NCI-H2107 treated with DMSO at 0.1 percent for 48 hours (cell line): ENCODE data around the gene LAPTM5.
"Not testable (repeated sequence)": the region's sequence is repeated elsewhere in the genome, so short reads cannot be mapped to it uniquely, and the experiment has no call there.

Experiments used
- DNase-seq: peaks from one replicate; lab custom pipeline; 2025; ENCODE audit not compliant: unreplicated experiment; lab: John Stamatoyannopoulos, UW

Gene LAPTM5, protein sequence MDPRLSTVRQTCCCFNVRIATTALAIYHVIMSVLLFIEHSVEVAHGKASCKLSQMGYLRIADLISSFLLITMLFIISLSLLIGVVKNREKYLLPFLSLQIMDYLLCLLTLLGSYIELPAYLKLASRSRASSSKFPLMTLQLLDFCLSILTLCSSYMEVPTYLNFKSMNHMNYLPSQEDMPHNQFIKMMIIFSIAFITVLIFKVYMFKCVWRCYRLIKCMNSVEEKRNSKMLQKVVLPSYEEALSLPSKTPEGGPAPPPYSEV

DNA sequence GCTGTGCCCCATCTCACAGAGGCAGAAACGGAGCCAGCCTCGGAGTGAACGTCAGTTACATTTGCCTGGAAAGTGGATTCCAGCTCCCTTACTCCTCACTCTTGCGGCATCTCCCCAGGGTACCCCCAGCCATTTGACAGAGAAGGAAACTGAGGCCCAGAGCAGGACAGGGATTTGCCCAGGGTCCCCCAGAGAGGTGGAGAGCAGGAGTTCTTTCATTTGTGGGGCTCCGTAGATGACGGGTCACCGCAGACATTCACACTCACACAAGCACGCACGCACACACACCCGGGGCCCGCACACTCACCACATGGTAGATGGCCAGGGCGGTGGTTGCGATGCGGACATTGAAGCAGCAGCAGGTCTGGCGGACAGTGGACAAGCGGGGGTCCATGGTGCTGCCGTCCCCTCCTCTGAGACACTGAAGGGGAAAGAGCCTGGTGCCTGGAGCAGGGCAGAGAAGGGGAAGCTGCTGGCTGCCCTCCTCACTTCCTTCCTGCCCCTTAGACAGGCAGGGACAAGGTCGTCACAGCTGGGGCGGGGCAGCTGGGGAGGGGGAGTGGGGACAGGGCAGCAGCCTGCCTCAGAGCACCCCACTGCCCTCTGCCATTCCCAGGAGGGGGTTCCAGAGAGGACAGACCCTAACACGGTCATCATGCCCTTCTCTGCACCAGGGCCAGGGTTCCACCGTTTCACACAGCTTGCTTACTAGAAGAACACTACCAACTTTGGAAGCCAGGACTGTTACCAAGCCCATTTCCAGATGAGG, at the start of gene LAPTM5:
TSS of gene LAPTM5 (minus strand) at position 423 of the 769 bp plus-strand sequence. CDS start at position 394, 29 bp downstream.
- DNase-seq = no peak

DNA sequence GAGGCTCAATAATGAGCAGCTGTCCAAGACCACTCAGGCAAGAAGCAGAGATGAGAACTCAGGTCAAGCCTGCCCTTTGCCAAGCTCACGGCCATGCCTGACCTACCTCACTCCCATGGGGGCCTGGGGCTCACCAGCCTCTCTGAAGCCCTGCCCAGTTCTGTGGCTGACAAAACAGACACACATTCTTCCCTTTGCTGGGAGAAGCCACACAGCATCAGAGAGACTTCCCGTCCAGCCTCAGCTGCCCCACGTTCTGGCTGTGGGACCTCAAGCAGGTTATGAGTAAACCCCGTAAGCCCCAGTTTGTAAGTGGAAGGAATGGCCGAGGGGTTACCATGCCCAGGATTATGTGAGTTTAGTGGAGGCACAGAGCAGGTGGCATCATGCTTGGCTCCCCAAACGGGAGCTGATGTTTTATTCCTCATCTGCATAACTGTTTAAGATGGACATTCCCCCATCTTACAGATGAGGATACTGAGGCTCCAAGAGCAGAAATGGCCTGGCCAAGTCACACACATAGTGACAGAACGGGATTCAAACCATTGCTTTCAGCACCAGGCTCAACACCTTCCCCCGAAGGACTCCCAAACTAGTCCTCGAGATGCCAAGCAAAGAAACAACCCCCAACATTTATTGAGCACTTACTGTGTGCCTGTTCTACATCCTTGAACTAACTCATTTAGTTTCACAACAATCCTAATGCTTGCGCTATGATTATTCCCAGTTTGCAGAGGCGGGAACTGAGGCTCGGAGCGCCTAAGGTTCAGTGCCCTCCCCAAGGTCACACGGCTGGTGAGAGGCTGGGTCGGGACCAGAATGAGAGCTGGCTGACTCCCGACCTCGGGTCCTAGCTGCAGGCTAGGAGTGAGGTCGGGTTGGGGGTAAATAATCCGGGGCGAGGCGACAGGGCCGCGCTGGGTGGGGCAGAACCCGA, 49.1 kb upstream of the LAPTM5 start:
- no peak for DNase-seq

DNA sequence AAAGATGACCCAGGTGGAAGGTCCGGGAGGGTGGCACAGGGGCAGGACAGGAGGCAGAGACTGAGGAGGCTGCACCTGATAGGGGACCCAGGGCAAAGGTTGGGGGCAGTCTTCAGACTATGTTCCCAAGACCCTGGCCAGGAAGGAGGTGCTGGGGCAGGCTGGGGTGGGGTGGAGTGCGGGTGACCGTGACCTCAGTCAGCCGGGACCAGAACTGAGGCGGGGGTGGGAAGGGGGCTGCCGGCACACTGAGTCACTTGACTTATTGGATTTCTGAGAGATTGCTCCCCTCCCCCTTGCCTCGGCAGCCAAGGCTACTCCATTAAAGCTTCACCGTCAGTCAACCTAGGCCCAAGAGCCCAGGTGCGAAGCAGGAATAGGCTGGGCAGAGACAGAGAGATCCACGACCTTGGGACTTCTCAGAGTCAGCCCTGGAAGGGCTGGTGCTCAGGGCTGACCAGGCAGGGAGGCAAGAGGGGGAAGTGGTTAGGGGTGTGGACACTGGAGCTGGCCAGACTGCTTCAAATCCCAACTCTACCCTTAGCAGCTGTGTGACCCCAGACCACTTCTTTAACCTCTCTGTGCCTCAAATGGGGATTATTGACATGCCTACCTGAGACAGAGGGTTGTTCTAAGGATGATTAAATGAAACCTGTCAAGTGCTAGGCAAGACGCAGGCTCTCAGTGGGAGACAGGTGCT, 47.9 kb upstream of the LAPTM5 start:
- DNase-seq = no peak

DNA sequence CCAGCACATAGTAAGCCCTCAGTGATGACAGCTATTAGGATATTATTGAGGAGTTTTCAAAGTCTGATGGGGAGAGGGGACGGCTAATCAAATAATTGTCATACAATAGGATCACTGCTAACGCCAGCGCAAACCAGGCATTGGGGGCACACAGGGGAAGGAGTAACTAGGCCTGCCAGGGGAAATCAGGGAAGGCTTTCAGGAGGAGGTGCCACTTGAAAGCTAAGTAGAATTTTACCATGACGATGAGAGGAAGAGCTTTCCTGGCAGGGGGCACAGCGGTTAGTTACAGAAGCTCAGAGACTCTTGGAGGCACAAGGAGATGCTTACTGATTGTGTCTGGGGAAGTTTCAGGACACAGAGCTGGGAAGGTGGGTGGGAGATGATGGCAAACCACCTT, 47.2 kb upstream of the LAPTM5 start:
- DNase-seq = no peak

DNA sequence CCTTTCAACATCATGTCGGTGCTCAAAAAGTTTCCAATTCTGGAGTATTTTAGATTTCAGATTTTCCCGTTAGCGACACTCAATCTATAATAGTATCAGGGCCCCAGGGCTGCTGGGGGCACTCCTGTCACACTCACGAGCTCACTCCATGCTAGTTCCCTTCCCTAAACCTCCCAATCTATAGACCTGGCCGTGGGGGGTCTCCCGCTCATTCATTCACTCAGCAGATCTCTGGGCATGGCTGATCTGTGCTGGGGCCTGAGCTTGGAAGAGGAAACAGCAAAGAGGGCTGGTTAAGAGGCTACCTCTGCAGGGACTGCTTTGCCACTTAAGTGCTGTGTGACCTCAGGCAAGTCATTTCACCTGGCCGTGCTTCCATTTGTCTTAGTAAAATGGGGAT, 46.8 kb upstream of the LAPTM5 start:
- DNase-seq = no peak

DNA sequence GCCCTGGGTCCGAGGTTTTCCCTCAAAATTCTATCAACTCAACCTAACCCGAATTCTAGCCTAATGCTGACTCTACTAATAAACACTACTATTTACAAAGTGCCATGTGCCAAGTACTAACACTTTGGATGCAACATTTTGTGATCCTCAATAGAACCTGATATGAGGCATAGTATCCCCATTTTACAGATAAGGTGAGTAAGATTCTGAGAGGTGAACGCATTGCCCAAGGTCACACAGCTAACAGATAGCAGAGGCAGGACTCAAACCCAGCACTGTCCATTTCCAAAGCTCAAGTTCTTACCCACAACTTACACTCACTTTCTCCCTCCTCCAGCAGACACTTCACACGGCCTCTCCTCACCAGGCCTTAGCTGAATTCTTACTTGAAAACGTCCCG, 46.0 kb upstream of the LAPTM5 start:
- no peak for DNase-seq

DNA sequence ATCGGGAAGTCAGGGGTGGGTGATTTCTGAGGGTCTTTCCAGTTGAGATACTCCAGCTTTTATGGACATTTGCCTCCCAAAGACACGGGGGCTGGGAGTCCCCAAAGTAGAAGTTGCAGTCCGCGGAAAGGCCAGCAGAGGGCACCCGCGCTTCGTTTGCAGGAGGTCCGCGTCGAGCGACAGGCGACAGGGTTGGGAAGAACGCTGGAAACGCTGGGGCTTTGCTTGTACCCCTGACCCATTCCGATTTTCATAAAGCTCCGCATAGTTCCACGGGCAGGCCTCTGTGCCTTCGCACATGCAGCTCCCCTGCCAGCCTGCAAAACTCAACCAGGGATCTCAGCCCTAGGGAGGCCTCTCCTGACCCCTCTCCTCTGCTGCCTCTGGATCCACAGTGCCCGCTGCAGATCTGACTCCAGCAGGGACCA, 44.2 kb upstream of the LAPTM5 start:
- peak; percentile 52 for DNase-seq

DNA sequence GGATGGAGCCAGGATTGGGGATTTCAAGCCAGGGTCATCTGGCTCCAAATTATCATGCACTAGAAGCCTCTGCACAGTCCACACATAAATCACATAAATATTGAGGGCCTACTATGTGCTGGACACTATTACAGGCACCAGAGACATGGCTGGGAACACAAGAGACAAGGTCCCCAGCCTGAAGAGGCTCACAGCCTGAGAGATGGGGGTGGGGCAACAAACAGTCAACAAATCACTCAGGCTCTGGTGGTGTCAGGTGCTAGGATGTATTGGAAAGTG, 41.6 kb upstream of the LAPTM5 start:
- no peak for DNase-seq

DNA sequence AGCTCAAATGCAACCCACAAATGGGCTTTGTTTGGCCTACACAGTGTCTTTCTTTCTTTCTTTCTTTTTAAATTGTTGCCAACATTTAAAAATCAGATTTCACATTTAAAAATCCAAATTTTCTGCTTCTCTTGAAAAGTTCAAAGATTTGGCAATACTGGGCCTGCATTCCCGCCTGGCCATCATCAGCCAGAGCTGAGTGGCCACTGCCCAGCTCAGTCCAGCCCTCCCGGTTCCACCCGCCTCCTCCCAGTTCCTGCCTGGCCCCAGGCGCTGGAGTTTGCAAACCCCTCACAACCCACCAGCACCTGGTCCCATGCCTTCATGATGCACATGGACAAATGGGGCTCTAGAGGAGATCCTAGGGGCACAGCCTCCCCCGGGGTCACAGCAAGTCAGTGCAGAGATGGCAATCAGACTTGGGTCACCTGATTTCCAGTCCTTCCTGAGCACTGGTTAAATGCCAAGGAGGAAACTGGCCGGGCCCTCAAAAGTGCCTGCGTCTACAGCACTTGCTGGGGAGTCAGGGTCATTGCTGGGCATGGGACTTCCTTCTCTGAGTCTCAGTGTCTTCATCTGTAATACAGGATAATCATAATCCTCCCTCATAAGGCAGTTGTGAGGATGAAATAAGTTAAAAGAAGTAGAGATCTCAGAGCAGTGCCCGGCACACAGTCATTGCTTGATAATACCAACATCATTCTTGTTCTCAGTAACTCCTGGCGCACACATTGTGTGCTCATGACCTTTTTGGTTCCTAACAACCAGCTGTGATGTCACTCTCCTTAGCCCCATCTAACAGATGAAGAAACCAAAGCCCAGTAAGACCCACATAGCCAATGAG, 41.0 kb upstream of the LAPTM5 start:
- no peak for DNase-seq

DNA sequence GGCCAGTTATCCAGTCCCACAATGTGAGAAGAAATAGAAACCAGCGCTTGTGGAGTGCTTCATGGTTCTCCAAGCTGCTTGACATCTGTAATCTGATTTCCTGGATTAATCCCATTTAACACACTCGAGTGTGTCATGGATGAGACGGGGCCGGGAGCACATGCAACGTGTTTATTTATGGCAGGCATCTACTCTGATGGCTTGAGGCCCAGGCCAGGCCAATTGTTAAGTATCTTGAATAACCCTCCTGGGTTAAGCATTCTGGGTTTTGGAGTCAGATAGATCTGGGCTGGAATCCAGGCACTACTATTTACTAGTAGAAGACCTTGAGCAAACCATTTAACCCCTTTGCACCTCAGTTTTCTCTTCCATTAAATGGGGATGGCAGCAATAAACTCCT, 37.5 kb upstream of the LAPTM5 start:
- DNase-seq = no peak

DNA sequence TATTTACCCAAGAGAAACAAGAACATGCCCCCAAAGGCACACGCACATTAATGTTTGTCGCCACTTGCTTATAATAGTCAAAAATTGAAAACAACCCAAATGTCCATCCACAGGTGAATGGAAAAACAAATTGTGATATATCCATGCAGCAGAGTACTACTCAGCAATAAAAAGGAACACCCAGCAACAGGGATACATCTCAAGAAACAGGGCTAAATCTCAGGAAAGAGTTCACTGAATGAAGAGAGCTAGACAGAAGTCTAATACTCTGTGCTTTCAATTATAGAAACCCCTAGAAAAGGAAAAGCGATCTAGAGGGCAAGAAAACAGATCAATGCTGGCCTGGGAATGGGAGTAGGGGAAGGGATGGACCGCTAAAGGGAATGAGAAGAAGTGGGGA, 36.7 kb upstream of the LAPTM5 start:
- no peak for DNase-seq

DNA sequence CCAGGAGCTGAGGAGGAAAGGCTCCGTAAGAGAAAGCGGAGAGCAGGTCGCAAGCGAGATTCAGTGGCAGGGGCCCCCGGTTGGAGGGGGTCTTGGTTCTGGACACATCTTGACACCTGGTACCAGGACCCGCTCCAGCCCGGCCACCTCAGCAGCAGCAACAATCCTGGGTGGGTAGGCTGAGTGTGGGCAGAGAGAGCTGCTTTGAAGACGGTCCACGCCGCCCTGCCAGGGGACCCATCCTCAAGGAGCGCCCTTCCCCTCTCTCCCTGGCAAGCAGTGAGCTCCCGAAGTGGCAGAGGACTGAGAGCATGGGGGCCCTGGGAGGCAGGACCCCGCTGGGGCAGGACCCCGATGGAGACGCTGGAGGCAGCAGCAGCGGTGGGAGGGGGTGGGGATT, 35.6 kb upstream of the LAPTM5 start:
- no peak for DNase-seq

DNA sequence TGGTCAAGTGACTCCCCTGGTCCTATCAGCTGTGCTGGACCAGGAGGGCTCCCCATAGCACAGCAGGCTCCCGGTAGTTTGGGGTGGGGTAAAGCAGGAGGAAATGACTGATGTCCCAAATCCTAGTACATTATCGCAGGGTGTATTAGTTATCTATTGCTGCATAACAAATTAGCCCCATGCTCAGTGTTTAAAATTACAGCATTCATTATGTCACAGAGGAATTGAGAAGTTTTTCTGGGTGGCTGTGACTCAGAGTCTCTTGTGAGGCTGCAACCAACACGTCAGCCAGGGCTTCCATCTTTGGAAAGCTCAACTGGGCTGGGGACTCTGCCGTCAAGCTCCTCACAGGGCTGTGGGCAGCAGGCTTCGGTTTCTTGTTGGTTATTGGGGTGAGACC, 34.3 kb upstream of the LAPTM5 start:
- no peak for DNase-seq

DNA sequence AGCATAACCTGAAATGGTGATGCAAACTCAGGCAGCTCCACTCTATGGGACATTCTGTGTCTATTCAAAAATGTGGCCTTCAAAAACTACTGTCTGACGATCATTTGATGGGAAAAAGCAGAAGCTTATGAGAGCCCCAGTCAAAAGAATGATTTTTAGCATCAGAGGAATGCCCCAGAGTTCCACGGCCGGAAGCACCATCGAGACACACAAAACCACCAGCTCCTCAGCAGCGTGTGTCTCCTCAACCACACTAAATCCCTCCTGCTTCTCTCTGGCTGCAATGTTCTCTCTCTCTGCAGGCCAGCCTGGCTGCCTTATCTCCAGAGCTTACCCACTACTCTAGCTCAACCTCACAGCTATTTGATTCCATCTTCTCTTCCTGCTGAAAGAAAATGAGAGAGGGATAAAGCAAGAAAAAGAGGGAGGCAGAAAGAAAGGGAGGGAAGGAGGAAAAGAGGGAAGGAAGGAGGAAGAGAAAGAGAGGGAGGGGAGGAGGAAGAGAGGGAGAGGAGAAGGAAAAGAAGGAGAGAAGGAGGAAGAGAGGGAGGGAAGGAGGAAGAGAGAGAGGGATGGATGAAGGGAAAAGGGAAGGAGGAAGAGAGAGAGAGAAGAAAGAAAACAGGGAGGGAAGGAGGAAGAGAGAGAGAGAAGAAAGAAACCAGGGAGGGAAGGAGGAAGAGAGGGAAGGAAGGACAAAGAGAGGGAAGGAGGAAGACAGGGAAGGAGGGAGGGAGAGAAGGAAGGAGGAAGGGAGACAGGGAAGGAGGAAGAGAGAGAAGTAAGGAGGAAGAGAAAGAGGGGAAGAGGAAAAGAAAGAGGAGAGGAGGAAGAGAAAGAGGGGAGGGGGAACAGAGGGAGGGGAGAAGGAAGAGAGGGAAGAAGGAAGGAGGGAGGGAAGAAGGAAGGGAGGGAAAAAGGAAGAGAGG, 33.5 kb upstream of the LAPTM5 start:
- DNase-seq = no peak

DNA sequence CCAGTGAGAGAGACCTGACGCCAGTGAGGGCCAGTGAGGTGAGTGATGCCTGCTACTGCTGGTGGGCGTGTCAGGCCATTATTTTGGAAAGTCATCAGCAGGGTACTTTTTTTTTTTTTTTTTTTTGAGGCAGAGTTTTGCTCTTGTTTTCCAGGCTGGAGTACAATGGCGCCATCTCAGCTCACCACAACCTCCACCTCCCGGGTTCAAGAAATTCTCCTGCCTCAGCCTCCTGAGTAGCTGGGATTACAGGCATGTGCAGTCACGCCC, 32.6 kb upstream of the LAPTM5 start:
- DNase-seq = not testable (repeated sequence)

DNA sequence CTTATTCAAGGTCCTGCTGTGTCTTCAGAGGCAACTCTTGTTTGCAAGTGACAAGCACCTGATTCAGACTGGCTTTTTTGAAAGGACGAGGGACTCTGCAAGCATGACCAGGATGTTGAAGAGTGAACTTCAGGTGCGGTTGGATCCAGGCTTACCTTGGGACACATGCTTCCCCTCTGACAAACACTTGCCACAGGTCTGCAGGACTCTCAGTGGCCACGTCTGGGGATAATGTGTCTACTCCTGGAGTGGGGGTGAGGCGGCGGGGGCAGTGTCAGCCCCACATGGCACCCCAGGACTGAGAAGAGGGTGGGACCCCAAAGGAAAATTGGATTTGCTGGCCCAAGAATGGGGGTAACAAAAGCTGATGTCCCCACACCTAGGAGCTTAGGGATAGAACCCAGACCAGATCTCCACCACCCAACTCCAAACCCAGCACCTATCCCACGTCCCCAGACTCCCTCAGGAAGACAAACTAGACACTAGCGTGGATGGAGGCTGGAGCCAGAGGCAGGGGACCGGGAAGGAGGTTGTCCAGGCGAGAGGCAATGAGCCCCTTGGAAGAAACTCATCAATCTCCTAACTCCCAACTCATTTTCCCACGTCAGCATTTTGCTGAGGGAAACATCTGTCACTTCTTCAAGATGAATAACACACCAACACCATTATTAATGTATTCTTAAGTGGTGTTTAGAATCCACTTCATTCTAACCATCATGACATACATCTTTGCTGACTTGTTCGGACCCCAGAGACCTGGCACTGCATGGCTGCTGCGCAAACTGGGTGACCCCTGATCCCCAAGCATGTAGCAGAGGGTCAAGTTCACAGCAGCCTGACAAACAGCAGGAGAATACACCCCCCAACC, 32.0 kb upstream of the LAPTM5 start:
- DNase-seq = no peak

DNA sequence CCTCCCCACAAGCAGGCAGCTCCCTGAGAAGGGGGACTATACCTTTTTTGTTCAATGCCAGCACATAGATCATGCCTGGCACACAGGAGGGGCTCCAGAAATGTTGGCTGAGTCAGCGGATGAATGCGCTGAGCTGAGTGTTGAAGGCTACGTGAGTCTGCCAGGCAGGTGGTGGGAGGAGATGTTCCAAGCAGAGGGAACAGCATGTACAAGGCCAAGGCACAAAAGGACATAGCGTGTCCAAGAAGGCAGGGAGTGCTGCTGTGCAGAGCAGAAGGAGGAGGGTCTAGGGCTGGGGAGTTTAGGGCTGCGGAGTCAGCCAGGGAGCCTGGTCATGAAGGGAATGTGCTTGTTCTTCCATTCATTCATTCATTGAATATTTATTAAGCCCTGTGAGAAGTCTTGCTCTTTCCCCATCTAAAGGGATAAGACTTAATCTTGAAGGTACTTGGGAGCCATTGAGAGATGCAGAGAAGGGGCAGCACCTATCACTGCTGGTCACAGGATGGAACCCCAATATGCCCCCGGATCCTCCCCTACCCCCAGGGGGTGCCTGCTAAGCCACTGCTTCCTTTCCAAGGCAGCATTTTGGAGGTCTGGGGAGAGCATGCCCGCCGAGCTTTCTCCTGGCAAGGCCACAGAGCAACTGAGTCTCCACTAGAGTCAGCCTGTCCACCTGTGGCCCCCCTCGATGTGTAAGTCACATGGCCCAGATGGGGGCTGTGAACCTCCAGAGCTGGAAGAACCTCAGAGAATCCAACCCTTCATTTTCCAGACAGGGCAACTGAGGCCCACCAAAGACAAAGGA, 31.2 kb upstream of the LAPTM5 start:
- DNase-seq = no peak
